Fibroblast of lung (primary cell): ENCODE results near the gene ATXN2. TPM values are rescaled to one million over a fixed set of nuclear protein-coding genes. Genes with fewer than 3 reads are reported as not detected.
"Not testable (repeated sequence)": the region's sequence is repeated elsewhere in the genome, so short reads cannot be mapped to it uniquely, and the experiment has no call there.

Experiments
- DNase-seq, 2 donors: peaks; one replicate each; pipeline versions ENCODE4 v3.0.0 to v3.0.0-alpha.2; 2010; ENCODE audit warnings: low read depth in 2 of 2
- H2AFZ ChIP-seq: 2 replicates; pipeline ENCODE4 v1.5.1; 2012; ENCODE audit warnings: low read length, control low read depth, inconsistent platforms
- H3K27ac ChIP-seq: 2 replicates; pipeline ENCODE4 v1.5.1; 2011; ENCODE audit warnings: low read length, control low read depth; ENCODE audit not compliant: insufficient read depth
- H3K27me3 ChIP-seq: 2 replicates; pipeline ENCODE4 v1.5.1; 2011; ENCODE audit warnings: mild to moderate bottlenecking, low read length; ENCODE audit not compliant: control insufficient read depth, insufficient read depth
- H3K36me3 ChIP-seq: 2 replicates; pipeline ENCODE4 v1.5.1; 2011; ENCODE audit warnings: low read length; ENCODE audit not compliant: control insufficient read depth, insufficient read depth
- H3K4me1 ChIP-seq: 2 replicates; pipeline ENCODE4 v1.5.1; 2011; ENCODE audit warnings: low read length; ENCODE audit not compliant: control insufficient read depth, insufficient read depth; ENCODE audit errors: extremely low read depth
- H3K4me2 ChIP-seq: 2 replicates; pipeline ENCODE4 v1.5.1; 2011; ENCODE audit warnings: low read length, control low read depth; ENCODE audit not compliant: insufficient read depth; ENCODE audit errors: extremely low read depth
- H3K4me3 ChIP-seq, 4 experiments: fragments of 200-600 bp in 1 of 4; sonication (generic) in 1 of 4; replicated peaks in 1 of 4; 2 replicates each; pipeline ENCODE4 v1.5.1; 2011 to 2016; ENCODE audit warnings: low read length in 4 of 4, low read depth in 3 of 4, mild to moderate bottlenecking in 3 of 4, control low read depth in 2 of 4, inconsistent platforms in 1 of 4, mixed read lengths in 1 of 4; ENCODE audit not compliant: insufficient read depth in 1 of 4; ENCODE audit errors: control extremely low read depth in 1 of 4
- H3K79me2 ChIP-seq: 2 replicates; pipeline ENCODE4 v1.5.1; 2012; ENCODE audit warnings: mild to moderate bottlenecking, low read length, inconsistent platforms; ENCODE audit not compliant: control insufficient read depth, insufficient read depth
- H3K9ac ChIP-seq: 2 replicates; pipeline ENCODE4 v1.5.1; 2011; ENCODE audit warnings: mild to moderate bottlenecking, low read length, control low read depth; ENCODE audit not compliant: insufficient read depth
- H3K9me3 ChIP-seq: 2 replicates; pipeline ENCODE4 v1.5.1; 2012; ENCODE audit warnings: low read depth, low read length; ENCODE audit not compliant: control insufficient read depth, insufficient read depth
- H4K20me1 ChIP-seq: 2 replicates; pipeline ENCODE4 v1.5.1; 2011; ENCODE audit warnings: low read length; ENCODE audit not compliant: control insufficient read depth, insufficient read depth; ENCODE audit errors: extremely low read depth
- CTCF ChIP-seq, 2 donors: IDR thresholded peaks in 1 of 2; conservative IDR thresholded peaks in 1 of 2; 1 replicate in 1 of 2; 2 replicates in 1 of 2; pipeline ENCODE4 v1.5.1; 2011 to 2012; ENCODE audit warnings: low read length in 2 of 2, control low read depth in 1 of 2, inconsistent platforms in 1 of 2, low read depth in 1 of 2, mild to moderate bottlenecking in 1 of 2
- EZH2 ChIP-seq: IDR thresholded peaks from 2 replicates; pipeline ENCODE4 v1.5.1; 2012; ENCODE audit warnings: low read length, control low read depth, mild to moderate bottlenecking; ENCODE audit errors: missing control alignments
- polyA plus RNA-seq, 2 donors: library from polyadenylated mRNA; depleted of rRNA in 1 of 2; stranded (reverse) in 1 of 2; unstranded in 1 of 2; fragments of >200 nt; gene quantifications; 2 replicates each; pipeline ENCODE4 v1.2.1, GENCODE V29; 2011 to 2012; ENCODE audit warnings: missing spikeins in 1 of 2
- total RNA-seq: library from RNA; depleted of rRNA; stranded (reverse); fragments of >200 nt; gene quantifications from 2 replicates; pipeline ENCODE4 v1.2.1, GENCODE V29; 2014

ATXN2 gene
- total and polyA plus RNA-seq, 2 donors (not counting 1 experiment from before 2014, with no cell fraction given) = 25.9 to 31.2 TPM

DNA sequence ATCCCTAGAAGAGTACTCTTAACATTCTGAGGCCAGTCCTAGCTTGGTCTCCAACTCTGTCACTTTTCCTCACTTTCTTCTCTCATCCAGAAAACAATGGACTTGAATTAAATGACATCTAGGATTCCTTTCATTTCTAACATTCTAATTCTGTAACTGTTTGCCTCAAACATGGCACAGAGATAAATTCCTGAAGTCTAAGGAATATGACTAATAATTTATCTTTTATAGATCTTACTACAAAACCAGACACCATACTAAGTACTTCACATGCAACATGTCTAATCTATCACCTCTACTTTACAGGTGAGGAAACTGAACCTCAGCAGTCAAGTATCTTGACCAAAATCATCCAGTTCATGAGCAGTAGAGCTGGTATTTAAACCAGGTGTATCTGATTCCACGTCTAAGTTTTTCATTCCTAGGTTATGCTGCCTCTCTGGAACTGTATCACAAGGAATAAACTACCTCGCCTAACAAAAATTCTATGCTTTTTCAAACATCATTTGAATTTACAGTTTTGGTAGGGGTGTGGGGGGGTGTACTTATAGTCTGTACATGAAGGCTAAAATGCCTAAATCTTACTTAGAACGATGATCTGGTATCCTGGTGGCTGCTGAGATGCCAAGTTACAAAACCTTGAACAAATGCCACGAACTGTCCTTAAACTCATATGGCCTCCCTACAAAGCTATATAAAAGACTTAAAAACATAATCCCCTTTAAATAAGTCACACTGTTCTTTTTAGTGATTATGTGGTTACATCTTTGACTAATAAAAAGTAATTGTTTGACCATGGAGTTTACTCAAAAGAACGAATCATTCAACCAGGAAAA, 41.6 kb downstream of the ATXN2 start:
- peaks cover 3% of the 10 kb centered on the region for H4K20me1 ChIP-seq
- H3K79me2 ChIP-seq = peaks cover 90% of the 10 kb centered on the region
- peak overlapping the region; percentile 79 for H3K4me2 ChIP-seq
- no peak overlapping the region for H3K9ac ChIP-seq
- no peaks in the 10 kb centered on the region for H3K9me3 ChIP-seq
- peak in 1 of 2 donors; percentile 73 for DNase-seq
- no peaks in the 10 kb centered on the region for H3K27me3 ChIP-seq
- peaks cover 7% of the 10 kb centered on the region for H3K4me1 ChIP-seq
- no peak overlapping the region for H2AFZ ChIP-seq
- peak overlapping the region; percentile 45 for H3K27ac ChIP-seq
- H3K36me3 ChIP-seq = peaks cover 1% of the 10 kb centered on the region
- TF ChIP-seq CTCF (conservative IDR thresholded peaks at IDR 0.05 in 1 of 2, IDR thresholded peaks at IDR 0.05 in 1 of 2; ENCODE audit: low read depth in 1 of 2, low read length in 2 of 2) (no peak), EZH2 (no peak)
- H3K4me3 ChIP-seq = no peak overlapping the region

GRCh38 chr12:111556676-111557075, 42.4 kb downstream of the ATXN2 start:
- H3K36me3 ChIP-seq = peaks cover 1% of the 10 kb centered on the region
- TF ChIP-seq EZH2 (no peak), CTCF (conservative IDR thresholded peaks at IDR 0.05 in 1 of 2, IDR thresholded peaks at IDR 0.05 in 1 of 2; ENCODE audit: low read depth in 1 of 2, low read length in 2 of 2) (no peak)
- no peak overlapping the region for H3K9ac ChIP-seq
- H3K27ac ChIP-seq = no peak overlapping the region
- H3K4me2 ChIP-seq = peak overlapping the region; percentile 56
- H3K4me1 ChIP-seq = peaks cover 7% of the 10 kb centered on the region
- no peak overlapping the region for H3K4me3 ChIP-seq
- no peaks in the 10 kb centered on the region for H3K27me3 ChIP-seq
- H4K20me1 ChIP-seq = peaks cover 3% of the 10 kb centered on the region
- DNase-seq = no peak
- no peak overlapping the region for H2AFZ ChIP-seq
- H3K9me3 ChIP-seq = no peaks in the 10 kb centered on the region
- H3K79me2 ChIP-seq = peaks cover 86% of the 10 kb centered on the region

- H4K20me1 ChIP-seq, H3K4me2 ChIP-seq, H3K27me3 ChIP-seq: not testable (repeated sequence)
These were observed 43.8 kb downstream of the ATXN2 start for GRCh38 chr12:111555313-111555712.

More at GRCh38 chr12:111555313-111555712, 43.8 kb downstream of the ATXN2 start:
- not testable (repeated sequence) for H3K4me3 ChIP-seq, H3K36me3 ChIP-seq, H3K4me1 ChIP-seq, H2AFZ ChIP-seq, H3K27ac ChIP-seq, H3K9me3 ChIP-seq, H3K9ac ChIP-seq, DNase-seq
- H3K79me2 ChIP-seq = peaks cover 74% of the 10 kb centered on the region
